GM18508 (cell line): ENCODE measurements around the gene ZC3H6.
A peak's percentile ranks its signal among the peaks of the same experiment; 100 is the strongest.

ENCODE experiments used
- ATAC-seq: cut with Tn5 transposase; IDR thresholded peaks from one replicate; pipeline ENCODE4 v1.9.1; 2021; ENCODE audit warnings: moderate number of reproducible peaks; ENCODE audit not compliant: insufficient read depth, unreplicated experiment

The ZC3H6 gene, protein sequence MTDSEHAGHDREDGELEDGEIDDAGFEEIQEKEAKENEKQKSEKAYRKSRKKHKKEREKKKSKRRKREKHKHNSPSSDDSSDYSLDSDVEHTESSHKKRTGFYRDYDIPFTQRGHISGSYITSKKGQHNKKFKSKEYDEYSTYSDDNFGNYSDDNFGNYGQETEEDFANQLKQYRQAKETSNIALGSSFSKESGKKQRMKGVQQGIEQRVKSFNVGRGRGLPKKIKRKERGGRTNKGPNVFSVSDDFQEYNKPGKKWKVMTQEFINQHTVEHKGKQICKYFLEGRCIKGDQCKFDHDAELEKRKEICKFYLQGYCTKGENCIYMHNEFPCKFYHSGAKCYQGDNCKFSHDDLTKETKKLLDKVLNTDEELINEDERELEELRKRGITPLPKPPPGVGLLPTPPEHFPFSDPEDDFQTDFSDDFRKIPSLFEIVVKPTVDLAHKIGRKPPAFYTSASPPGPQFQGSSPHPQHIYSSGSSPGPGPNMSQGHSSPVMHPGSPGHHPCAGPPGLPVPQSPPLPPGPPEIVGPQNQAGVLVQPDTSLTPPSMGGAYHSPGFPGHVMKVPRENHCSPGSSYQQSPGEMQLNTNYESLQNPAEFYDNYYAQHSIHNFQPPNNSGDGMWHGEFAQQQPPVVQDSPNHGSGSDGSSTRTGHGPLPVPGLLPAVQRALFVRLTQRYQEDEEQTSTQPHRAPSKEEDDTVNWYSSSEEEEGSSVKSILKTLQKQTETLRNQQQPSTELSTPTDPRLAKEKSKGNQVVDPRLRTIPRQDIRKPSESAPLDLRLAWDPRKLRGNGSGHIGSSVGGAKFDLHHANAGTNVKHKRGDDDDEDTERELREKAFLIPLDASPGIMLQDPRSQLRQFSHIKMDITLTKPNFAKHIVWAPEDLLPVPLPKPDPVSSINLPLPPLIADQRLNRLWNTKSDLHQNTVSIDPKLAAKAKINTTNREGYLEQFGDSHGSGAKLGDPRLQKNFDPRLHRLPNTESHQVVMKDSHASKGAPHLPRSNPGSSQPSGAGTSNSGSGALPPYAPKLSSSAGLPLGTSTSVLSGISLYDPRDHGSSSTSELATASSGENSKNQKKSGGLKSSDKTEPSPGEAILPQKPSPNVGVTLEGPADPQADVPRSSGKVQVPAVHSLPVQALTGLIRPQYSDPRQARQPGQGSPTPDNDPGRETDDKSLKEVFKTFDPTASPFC

GRCh38 chr2:112275311-112275886, at the start of gene ZC3H6:
Gene ZC3H6 (plus strand): TSS chr2:112275597. CDS start chr2:112275995, 398 bp downstream.
- ATAC-seq = peak; percentile 91

GRCh38 chr2:112229348-112229747, 46.0 kb upstream of the ZC3H6 start:
- ATAC-seq = no peak

GRCh38 chr2:112230371-112230770, 45.0 kb upstream of the ZC3H6 start:
- no peak for ATAC-seq

GRCh38 chr2:112239862-112240261, 35.5 kb upstream of the ZC3H6 start:
- no peak for ATAC-seq

- no peak for ATAC-seq
These were observed 33.0 kb upstream of the ZC3H6 start for GRCh38 chr2:112242384-112242783.

GRCh38 chr2:112243233-112243632, 32.2 kb upstream of the ZC3H6 start:
- ATAC-seq = no peak

GRCh38 chr2:112244854-112245253, 30.5 kb upstream of the ZC3H6 start:
- no peak for ATAC-seq

- no peak for ATAC-seq
These were observed 24.1 kb upstream of the ZC3H6 start for GRCh38 chr2:112251271-112251670.

DNA sequence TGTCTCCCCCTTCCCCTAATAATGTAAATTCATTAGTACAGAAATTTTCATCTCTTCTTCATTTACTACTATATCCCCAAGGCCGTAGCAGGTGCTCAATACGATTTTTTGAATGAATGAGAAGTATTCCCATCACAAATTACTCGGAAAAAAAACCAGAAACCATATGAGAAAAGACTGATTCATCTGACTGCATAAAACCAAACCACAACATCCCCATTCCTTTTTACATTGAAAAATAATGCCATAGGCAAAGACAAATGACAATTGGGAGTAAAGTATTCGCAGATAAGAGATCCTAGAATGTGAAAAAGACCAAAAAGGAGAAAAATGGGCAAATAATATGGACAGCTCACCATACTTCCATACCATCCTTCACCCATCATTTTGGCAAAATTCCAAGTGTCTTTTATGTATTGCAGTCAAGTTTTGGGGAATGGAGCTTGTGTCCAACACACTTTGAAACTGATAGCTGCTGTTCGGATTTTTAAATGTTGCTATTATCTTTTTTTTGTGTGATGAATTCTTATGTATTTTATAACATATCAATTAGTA, 22.1 kb upstream of the ZC3H6 start:
- no peak for ATAC-seq

- ATAC-seq = peak; percentile 59
These were observed 20.7 kb upstream of the ZC3H6 start, which contains the start of gene ZC3H8 for GRCh38 chr2:112254466-112255240. Gene ZC3H8 (minus strand): TSS chr2:112255042. CDS start chr2:112254981, 61 bp downstream.

GRCh38 chr2:112255875-112256274, 19.5 kb upstream of the ZC3H6 start:
- ATAC-seq = no peak

- ATAC-seq = no peak
These were observed 18.7 kb upstream of the ZC3H6 start for GRCh38 chr2:112256654-112257053.

- no peak for ATAC-seq
These were observed 17.8 kb upstream of the ZC3H6 start for GRCh38 chr2:112257575-112257974.

DNA sequence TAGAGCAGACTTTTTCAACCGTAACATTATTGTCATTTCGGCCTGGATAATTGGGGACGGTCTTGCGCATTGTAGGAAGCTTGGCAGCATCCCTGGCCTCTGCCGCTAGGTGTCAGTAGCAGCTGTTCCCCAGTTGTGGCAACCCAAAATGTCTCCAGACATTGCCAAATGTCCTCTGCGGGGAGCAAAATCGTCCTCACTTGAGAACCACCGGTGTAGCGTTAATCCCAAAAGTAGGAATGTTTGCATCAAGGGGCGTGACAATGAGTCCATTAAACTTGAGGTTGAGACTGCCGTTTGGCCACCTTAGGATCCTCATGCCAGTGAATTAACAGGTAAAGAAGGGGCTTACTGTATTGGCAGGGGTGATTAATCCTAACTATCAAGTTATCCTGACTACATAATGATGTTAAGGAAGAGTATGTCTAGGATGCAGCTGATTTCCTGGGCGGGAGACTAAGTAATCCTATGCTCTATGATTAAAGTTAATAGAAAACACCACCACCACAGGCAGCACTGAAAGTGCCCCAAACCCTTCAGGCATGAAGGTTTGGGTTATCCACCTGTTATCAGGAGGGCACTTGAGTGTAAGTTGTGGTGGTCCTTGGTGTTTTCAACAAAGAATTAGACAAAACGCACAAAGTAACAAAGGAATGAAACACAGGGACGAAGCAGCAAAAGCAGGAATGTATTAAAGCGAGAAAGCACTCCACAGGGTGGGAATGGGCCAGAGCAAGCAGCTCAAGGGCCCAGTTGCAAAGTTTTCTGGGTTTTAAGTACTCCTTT, 15.7 kb upstream of the ZC3H6 start:
- no peak for ATAC-seq

GRCh38 chr2:112260295-112260625, 15.1 kb upstream of the ZC3H6 start:
- ATAC-seq = no peak

DNA sequence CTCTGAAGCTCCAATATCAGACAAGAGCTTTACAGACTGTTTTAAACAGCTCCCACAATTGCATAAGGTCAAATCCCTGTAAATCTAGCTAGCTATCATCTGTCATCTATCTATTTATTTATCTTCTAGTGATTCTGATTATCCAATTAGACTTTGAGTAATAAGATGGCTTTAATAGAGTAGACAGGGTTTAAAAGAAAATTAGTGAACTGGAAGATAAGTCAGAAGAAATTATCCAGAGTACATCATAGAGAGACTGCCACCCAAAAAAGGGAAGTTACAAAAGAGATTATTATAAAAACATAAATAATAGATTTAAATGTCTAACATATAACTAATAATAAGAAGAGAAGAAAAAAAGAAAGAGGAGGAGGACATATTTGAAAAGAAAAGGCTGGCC, 12.5 kb upstream of the ZC3H6 start:
- ATAC-seq = no peak

DNA sequence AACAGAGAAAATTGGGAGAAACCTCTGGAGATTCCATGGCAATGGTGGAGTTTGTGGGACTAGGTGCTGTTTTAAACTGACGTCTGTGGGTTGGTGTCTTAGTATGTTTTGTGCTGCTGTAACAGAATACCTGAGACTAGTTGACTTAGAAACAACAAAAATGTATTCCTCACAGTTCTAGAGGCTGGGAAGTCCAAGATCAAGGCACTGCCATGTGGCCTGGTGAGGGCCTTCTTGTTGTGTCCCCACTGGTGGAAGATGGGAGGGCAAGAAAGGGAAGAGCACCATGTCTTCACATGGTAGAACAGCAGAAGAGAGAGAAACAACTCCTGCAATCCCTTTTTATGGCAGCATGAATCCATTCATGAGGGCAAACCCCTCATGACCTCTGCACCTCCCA, 6.8 kb upstream of the ZC3H6 start:
- ATAC-seq = no peak

GRCh38 chr2:112272669-112273068, 2.7 kb upstream of the ZC3H6 start:
- ATAC-seq = no peak

DNA sequence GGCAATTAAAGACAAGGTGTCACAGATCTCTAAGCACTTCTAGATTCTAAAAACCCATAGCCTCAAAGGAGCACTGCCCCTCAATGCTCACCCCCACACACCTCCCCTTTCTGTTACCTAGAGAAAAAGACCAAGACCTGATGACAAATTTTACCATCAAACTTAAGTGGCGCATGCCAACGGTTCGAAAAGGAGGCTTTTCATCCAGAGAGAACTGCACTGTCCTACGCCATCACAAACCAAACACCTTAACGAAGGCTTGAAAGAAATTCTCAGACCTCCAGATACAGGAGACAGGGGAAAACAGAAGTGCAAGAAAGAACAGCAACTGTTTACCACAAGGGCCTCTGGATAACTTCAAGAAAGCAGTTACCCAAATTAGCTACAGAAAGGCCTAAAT, 2.0 kb upstream of the ZC3H6 start:
- no peak for ATAC-seq
